GM12878 (cell line): ENCODE measurements around the gene DND1.

Experiments used
- BHLHE40 ChIP-seq, 2 experiments: fragments of 450-650 bp in 1 of 2; IDR thresholded peaks; 2 replicates each; pipeline ENCODE4 v1.6.1; 2011 to 2017; ENCODE audit warnings: low read depth in 2 of 2, borderline replicate concordance in 1 of 2, improper control_type of control experiment in 1 of 2, low read length in 1 of 2, mild to moderate bottlenecking in 1 of 2
- FOXM1 ChIP-seq: IDR thresholded peaks from 2 replicates; pipeline ENCODE4 v1.6.1; 2012; ENCODE audit warnings: low read depth, mild to moderate bottlenecking, inconsistent platforms, low read length, moderate library complexity
- NFYA ChIP-seq: IDR thresholded peaks from 2 replicates; pipeline ENCODE4 v1.6.1; 2011; ENCODE audit warnings: low read depth, mild to moderate bottlenecking, low read length, improper control_type of control experiment, borderline replicate concordance
- SP1 ChIP-seq: IDR thresholded peaks from one replicate; pipeline ENCODE4 v1.6.1; 2011; ENCODE audit warnings: low read depth, low read length
- ZNF207 ChIP-seq: fragments of 450-650 bp; IDR thresholded peaks from 2 replicates; pipeline ENCODE4 v1.6.1; 2014; ENCODE audit warnings: antibody characterized with exemption, mild to moderate bottlenecking, borderline replicate concordance
- TF ChIP-seq, protein P1 (sequence below), 3 experiments: IDR thresholded peaks in 2 of 3; conservative IDR thresholded peaks in 1 of 3; 2 replicates each; pipeline ENCODE4 v1.5.1; 2011; ENCODE audit warnings: low read depth in 3 of 3, low read length in 3 of 3, mild to moderate bottlenecking in 3 of 3, control low read depth in 2 of 3, moderate library complexity in 2 of 3, inconsistent platforms in 1 of 3, mixed read lengths in 1 of 3; ENCODE audit not compliant: control insufficient read depth in 2 of 3, insufficient read depth in 1 of 3; ENCODE audit errors: extremely low read depth in 1 of 3

DNA sequence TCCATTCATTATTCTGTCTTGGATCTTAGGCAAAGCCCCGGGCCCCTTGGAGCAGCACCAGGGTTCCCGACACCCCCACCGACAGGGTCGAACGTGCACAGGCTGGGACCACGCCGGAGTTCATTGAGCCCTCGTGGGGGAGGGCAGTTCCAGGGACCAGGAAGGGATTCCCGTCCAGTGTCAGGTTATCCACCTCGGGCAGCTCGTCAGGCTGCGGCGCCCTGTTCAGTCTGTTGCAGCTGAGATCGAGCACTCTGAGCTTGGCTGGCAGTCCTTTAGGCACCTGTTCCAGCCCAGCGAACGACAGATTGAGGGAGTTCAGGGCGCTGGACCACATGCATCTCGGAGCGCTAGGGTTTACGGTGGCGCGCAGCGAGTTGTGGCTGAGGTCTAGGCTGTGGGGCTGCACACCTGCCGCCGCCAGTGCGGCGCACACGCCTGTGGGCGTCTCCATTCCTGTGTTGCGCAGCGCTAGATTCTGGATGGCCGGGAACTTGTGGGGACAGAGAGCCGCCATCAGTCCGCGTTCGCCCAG is 41.5 kb downstream of the DND1 start:
- TF ChIP-seq SP1 (no peak), ZNF207 (no peak), BHLHE40 (IDR thresholded peaks at IDR 0.05; ENCODE audit: borderline replicate concordance in 1 of 2, low read depth in 2 of 2, low read length in 1 of 2) (no peak), FOXM1 (no peak), NFYA (no peak)
- TF ChIP-seq, protein P1, sequence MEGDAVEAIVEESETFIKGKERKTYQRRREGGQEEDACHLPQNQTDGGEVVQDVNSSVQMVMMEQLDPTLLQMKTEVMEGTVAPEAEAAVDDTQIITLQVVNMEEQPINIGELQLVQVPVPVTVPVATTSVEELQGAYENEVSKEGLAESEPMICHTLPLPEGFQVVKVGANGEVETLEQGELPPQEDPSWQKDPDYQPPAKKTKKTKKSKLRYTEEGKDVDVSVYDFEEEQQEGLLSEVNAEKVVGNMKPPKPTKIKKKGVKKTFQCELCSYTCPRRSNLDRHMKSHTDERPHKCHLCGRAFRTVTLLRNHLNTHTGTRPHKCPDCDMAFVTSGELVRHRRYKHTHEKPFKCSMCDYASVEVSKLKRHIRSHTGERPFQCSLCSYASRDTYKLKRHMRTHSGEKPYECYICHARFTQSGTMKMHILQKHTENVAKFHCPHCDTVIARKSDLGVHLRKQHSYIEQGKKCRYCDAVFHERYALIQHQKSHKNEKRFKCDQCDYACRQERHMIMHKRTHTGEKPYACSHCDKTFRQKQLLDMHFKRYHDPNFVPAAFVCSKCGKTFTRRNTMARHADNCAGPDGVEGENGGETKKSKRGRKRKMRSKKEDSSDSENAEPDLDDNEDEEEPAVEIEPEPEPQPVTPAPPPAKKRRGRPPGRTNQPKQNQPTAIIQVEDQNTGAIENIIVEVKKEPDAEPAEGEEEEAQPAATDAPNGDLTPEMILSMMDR (IDR thresholded peaks at IDR 0.05 in 2 of 3, conservative IDR thresholded peaks at IDR 0.05 in 1 of 3; ENCODE audit: control insufficient read depth in 2 of 3, extremely low read depth in 1 of 3, insufficient read depth in 1 of 3, low read depth in 3 of 3, low read length in 3 of 3), result no peak
